GM18909 (cell line): Measurements from ENCODE around the gene MRPL41.
"Not testable (repeated sequence)": the region's sequence is repeated elsewhere in the genome, so short reads cannot be mapped to it uniquely, and the experiment has no call there.

Experiments
- ATAC-seq: cut with Tn5 transposase; IDR thresholded peaks from one replicate; pipeline ENCODE4 v1.9.1; 2021; ENCODE audit warnings: mild to moderate bottlenecking; ENCODE audit not compliant: unreplicated experiment, poor library complexity

MRPL41 gene

DNA sequence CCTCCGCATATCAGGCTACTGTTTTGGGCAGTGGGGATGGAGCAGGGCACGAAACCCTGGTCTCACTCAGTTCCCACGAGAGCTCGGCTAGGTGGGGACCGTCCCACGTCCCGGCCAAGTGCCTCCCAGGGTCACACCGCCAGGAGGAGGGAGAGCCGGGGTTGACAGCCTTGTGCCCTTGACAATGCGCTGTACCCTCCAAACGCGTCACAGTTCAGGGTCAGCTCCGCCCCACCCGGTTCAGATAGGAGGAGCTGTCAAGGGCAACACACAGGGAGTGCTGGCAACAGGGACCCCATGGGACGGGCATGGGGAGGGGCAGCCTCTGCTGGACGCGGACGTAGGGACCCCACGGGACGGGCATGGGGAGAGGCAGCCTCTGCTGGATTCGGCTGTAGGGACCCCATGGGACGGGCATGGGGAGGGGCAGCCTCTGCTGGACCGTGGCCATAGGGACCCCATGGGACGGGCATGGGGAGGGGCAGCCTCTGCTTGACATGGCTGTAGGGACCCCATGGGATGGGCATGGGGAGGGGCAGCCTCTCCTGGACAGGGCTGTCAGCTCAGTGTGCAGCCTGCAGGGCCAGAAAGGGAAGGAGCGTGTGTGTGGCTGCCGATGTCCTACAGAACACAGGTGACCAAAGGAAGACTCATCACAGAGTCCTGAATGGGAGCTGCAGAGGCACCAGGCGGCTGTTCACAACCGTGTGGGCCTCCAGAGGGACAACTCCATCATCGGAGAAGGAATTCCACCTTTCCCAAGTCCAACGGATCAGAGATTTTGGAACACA, 30.9 kb upstream of the MRPL41 start:
- ATAC-seq = no peak

GRCh38 chr9:137521405-137521985, 30.2 kb upstream of the MRPL41 start:
- ATAC-seq = no peak

GRCh38 chr9:137522746-137523455, 28.8 kb upstream of the MRPL41 start:
- no peak for ATAC-seq

GRCh38 chr9:137524161-137524980, 27.3 kb upstream of the MRPL41 start:
- ATAC-seq = no peak

DNA sequence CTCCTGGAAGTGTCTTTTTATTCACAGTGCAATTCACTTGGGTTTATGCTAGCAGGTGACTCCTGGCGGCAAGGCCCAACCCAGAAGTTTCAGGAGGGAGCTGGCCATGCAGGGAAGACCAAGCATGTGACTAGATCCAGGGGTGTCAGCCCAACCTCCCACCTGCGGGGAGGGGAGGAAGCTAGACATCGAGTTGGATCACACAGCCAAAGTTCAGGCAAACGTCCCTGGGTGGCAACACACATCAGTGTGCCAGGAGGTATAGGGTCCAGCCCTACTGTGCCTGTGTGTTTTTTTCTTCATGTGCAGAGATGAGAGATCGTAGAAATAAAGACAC, 26.7 kb upstream of the MRPL41 start:
- no peak for ATAC-seq

DNA sequence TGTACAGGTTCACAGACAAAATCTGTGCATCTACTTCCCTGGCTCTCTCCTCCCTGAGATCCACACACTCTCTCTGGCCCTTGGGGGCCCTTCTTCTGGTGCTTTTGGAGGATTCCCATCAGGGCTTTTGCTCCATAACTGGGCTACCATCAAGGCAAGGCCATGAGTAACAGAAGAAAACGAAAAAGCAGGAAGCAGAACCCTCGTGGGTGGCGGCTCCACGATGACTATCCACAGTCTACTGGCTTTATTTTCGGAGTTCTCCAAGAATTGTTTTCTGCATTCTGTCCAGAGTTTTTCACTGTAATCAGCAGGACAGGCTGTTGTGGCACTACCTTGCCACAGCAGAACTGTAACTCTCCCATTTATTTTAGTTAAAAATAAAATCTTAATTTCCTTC, 21.3 kb upstream of the MRPL41 start:
- ATAC-seq = no peak

DNA sequence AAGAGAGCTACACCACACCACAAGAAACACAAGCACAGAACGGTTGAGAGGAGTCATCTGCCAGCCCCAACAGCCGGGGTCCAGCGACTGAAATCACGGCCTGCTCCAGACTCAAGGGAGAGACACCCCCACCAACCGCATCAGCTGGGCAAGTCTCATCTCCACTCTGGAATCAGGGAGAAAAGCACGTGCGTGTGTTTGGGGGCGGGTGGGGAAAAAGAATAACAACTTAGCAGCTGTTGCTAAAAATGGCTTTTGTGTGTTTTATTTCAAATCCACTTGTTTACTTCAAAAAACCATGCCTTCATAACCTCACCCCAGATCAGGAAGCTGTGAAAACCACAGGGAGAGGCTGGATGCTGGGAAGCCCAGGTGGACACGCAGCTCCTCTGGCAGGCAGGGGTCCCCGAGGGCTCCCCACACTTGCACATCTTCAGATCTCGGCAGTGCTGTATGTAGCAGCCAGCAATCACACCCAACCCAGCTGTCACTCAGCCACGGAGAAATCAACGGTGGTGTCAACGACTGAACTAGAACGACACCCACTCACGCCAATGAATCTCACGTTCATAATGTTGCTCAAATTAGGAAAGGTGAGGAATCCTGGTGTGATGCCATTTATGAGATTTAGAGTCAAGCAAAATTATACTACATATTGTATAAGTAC, 20.4 kb upstream of the MRPL41 start:
- ATAC-seq = no peak

DNA sequence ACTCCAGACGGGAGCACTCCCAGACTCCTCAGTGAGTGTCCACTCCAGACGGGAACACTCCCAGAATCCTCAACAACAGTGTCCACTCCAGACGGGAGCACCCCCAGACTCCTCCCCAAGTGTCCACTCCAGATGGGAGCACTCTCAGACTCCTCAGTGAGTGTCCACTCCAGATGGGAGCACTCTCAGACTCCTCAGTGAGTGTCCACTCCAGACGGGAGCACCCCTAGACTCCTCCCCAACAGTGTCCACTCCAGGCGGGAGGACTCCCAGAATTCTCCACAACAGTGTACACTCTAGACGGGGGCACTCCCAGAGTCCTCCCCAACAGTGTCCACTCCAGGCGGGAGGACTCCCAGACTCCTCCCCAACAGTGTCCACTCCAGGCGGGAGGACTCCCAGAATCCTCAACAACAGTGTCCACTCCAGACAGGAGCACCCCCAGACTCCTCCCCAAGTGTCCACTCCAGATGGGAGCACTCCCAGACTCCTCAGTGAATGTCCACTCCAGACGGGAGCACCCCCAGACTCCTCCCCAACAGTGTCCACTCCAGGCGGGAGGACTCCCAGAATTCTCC, 18.7 kb upstream of the MRPL41 start:
- not testable (repeated sequence) for ATAC-seq

GRCh38 chr9:137534256-137535119, 17.2 kb upstream of the MRPL41 start:
- no peak for ATAC-seq

GRCh38 chr9:137535120-137535428, 16.6 kb upstream of the MRPL41 start:
- ATAC-seq = no peak

DNA sequence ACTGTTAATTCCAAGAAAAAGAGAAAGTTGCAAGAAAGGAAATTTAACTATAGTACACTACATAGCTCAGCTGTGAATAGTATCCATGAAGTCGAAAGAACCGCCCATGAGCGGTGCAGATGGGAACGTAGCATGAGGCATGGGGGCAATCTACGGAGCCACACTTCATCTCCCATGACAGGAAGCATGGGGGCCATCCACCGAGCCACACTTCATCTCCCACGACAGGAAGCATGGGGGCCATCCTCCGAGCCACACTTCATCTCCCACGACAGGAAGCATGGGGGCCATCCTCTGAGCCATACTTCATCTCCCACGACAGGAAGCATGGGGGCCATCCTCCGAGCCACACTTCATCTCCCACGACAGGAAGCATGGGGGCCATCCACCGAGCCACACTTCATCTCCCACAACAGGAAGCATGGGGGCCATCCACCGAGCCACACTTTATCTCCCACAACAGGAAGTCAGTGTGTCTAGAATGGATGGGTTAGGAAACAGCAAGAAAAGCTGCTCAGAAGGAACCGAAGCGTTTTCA, 15.0 kb upstream of the MRPL41 start:
- ATAC-seq = not testable (repeated sequence)

- no peak for ATAC-seq
These were observed 13.6 kb upstream of the MRPL41 start for GRCh38 chr9:137538058-137538457.

DNA sequence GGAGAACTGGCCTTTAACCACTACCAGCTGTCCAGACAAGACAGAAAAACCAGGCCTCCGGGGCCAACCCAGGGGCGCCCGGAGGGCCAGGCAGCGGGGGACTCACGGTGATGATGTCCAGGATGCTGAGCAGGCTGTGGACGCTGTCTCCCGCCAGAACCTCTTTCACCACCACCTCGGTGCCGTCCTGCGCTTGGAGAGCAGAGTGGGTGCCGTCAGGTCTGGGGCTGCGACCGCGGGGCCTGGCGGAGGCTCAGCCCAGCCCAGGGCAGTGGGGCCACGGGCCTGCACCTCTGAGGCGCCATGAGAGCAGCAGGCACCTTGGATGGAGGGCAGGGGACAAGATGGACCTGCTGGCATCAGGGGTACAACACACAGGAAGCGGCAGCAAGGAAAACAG, 11.1 kb upstream of the MRPL41 start:
- no peak for ATAC-seq

GRCh38 chr9:137542486-137542885, 9.2 kb upstream of the MRPL41 start:
- no peak for ATAC-seq

GRCh38 chr9:137543237-137543963, 8.3 kb upstream of the MRPL41 start:
- ATAC-seq = no peak

- no peak for ATAC-seq
These were observed 7.4 kb upstream of the MRPL41 start for GRCh38 chr9:137544176-137544760.

GRCh38 chr9:137545123-137545522, 6.6 kb upstream of the MRPL41 start:
- no peak for ATAC-seq
